ENCODE data around the gene PKD1. TPM values are rescaled to one million over a fixed set of nuclear protein-coding genes. Genes with fewer than 3 reads are reported as not detected.

Gene PKD1
- total and polyA plus RNA-seq, 2 of the 13 experiments (the other 11 are each of a cell fraction or from before 2014, with no cell fraction given), result 22.1 to 23.0 TPM

GRCh38 chr16:2155091-2155950 lies 19.6 kb upstream of the PKD1 start, which contains the start of gene TRAF7 (continued):
- peak; percentile 26; the same call in 1 of the 2 replicates for TF ChIP-seq MNT (IDR thresholded peaks at IDR 0.05)
- no peak for TF ChIP-seq ZBTB21 (CRISPR knock-in tag; IDR thresholded peaks at IDR 0.05)
- peak; percentile 80 for TF ChIP-seq MYPOP (CRISPR knock-in tag; IDR thresholded peaks at IDR 0.05)
- no peak for TF ChIP-seq ZNF484 (CRISPR knock-in tag; IDR thresholded peaks at IDR 0.05; ENCODE audit: borderline replicate concordance, low read depth)
- TF ChIP-seq MYNN (CRISPR knock-in tag; IDR thresholded peaks at IDR 0.05; ENCODE audit: low read depth), result peak; percentile 39; the same call in 1 of the 2 replicates
- TF ChIP-seq ZNF33A (CRISPR knock-in tag; IDR thresholded peaks at IDR 0.05; ENCODE audit: borderline replicate concordance), result no peak
- no peak for TF ChIP-seq ZSCAN22 (CRISPR knock-in tag; IDR thresholded peaks at IDR 0.05)
- no peak for TF ChIP-seq ZNF264 (CRISPR knock-in tag; IDR thresholded peaks at IDR 0.05)
- TF ChIP-seq ZBTB3 (CRISPR knock-in tag; IDR thresholded peaks at IDR 0.05; ENCODE audit: borderline replicate concordance, low read depth), result no peak
- 0 out of 2 replicates have a peak, but pooled peaks have one; percentile 68 for TF ChIP-seq KDM2A (CRISPR knock-in tag; IDR thresholded peaks at IDR 0.05; ENCODE audit: borderline replicate concordance, low read depth)
- no peak for TF ChIP-seq KDM3A (CRISPR knock-in tag; IDR thresholded peaks at IDR 0.05; ENCODE audit: low read depth)
- peak; percentile 96 for TF ChIP-seq AGO2 (optimal IDR thresholded peaks at IDR 0.05; ENCODE audit: low read depth, low read length)
- TF ChIP-seq PATZ1 (CRISPR knock-in tag; IDR thresholded peaks at IDR 0.05), result peak; percentile 56; the same call in 1 of the 2 replicates
- TF ChIP-seq ZNF580 (CRISPR knock-in tag; IDR thresholded peaks at IDR 0.05; ENCODE audit: borderline replicate concordance, low read depth), result peak; percentile 85
- TF ChIP-seq ZNF30 (CRISPR knock-in tag; IDR thresholded peaks at IDR 0.05), result no peak
- peak; percentile 56 for TF ChIP-seq ZBTB14 (CRISPR knock-in tag; IDR thresholded peaks at IDR 0.05)
- no peak for TF ChIP-seq MIXL1 (CRISPR knock-in tag; IDR thresholded peaks at IDR 0.05)
- TF ChIP-seq ZFP41 (CRISPR knock-in tag; IDR thresholded peaks at IDR 0.05; ENCODE audit: borderline replicate concordance), result no peak
- no peak for TF ChIP-seq CEBPB (IDR thresholded peaks at IDR 0.05; ENCODE audit: borderline replicate concordance, low read depth, low read length)
- 0 out of 2 replicates have a peak, but pooled peaks have one; percentile 56 for TF ChIP-seq ZNF468 (CRISPR knock-in tag; IDR thresholded peaks at IDR 0.05)
- TF ChIP-seq POLR2A (IDR thresholded peaks at IDR 0.05; ENCODE audit: insufficient read depth in 1 of 2, low read depth in 2 of 2, low read length in 2 of 2), result peak; percentile 100
